Right lobe of liver (tissue), 6 donors: ENCODE data around the gene TTC5. TPM values are rescaled to one million over a fixed set of nuclear protein-coding genes. Genes with fewer than 3 reads are reported as not detected.
A peak's percentile ranks its signal among the peaks of the same experiment; 100 is the strongest.

Experiments used
- ATAC-seq, 4 donors: fragments of 200-7000 bp; cut with Tn5 transposase; one replicate each; pipeline ENCODE4 v1.9.1; 2020; ENCODE audit warnings: mild to moderate bottlenecking in 4 of 4, moderate library complexity in 4 of 4
- DNase-seq, 3 donors: peaks; one replicate each; pipeline ENCODE4 v3.0.0-alpha.2; 2020
- H3K27ac ChIP-seq, 3 donors: fragments of 200-600 bp; one replicate each; pipeline ENCODE4 v1.8.0; 2022
- H3K27me3 ChIP-seq, 2 donors: fragments of 200-600 bp; one replicate each; pipeline ENCODE4 v1.8.0; 2022
- H3K36me3 ChIP-seq, 4 donors: fragments of 200-600 bp; sonication (generic) in 1 of 4; one replicate each; pipeline versions ENCODE4 v1.5.1 to v1.8.0; 2017 to 2022; ENCODE audit warnings: control low read depth in 1 of 4
- H3K4me1 ChIP-seq, 4 donors: fragments of 200-600 bp; sonication (generic) in 1 of 4; one replicate each; pipeline versions ENCODE4 v1.5.1 to v1.8.0; 2017 to 2022; ENCODE audit warnings: control low read depth in 1 of 4
- H3K4me3 ChIP-seq, 3 donors: fragments of 200-600 bp; one replicate each; pipeline ENCODE4 v1.8.0; 2022
- H3K9me3 ChIP-seq, 4 donors: fragments of 200-600 bp; sonication (generic) in 1 of 4; one replicate each; pipeline versions ENCODE4 v1.5.1 to v1.8.0; 2017 to 2022; ENCODE audit warnings: control low read depth in 1 of 4
- POLR2A ChIP-seq: fragments of 450-650 bp; IDR thresholded peaks from one replicate; pipeline ENCODE4 v1.6.1; 2017; ENCODE audit warnings: antibody characterized with exemption, mild to moderate bottlenecking
- WGBS: methylation state at CpG from one replicate; pipeline ENCODE4 v1.1.6; 2018; ENCODE audit warnings: low coverage, low lambda C conversion rate; ENCODE audit not compliant: insufficient coverage; ENCODE audit errors: missing lambda C conversion rate; 5-methylcytosine and 5-hydroxymethylcytosine counted together
- intact Hi-C, 2 donors: fragments of 100-400 bp; cut with DNase I; formaldehyde crosslinking; loops; one replicate each; pipeline versions ENCODE4 v1.11.2 to v1.14.1; 2022
- total RNA-seq, 6 experiments: library from RNA; depleted of rRNA in 2 of 6; stranded (reverse); fragments of >200 nt in 2 of 6; fragmentation: NEBNext Ultra II Directional in 3 of 6; extraction: Animal tissue kit (Norgen Biotek cat#: 25700) in 3 of 6; gene quantifications; one replicate each; pipeline versions ENCODE4 v1.1.0 to v1.2.4, GENCODE V29; 2016 to 2023
- TF ChIP-seq, protein P1 (sequence below), 4 donors: fragments of 200-600 bp in 3 of 4; fragments of 450-650 bp in 1 of 4; IDR thresholded peaks; one replicate each; pipeline versions ENCODE4 v1.5.1 to v1.8.0; 2016 to 2022; ENCODE audit warnings: antibody characterized with exemption in 4 of 4, mild to moderate bottlenecking in 2 of 4
- donor health status: DM: no; HTN: yes; CAD: no.
- donor health status: DM: no; HTN: no; CAD: no.
- donor health status: DM: no; HTN: no; CAD: no.
- donor health status: DM: no; HTN: yes; CAD: no.
- donor health status: DM: no; HTN: yes; CAD: no.

Gene TTC5
- total RNA-seq, 6 experiments from 2014 or later = 3.1 to 5.1 (median 4.2) TPM

DNA sequence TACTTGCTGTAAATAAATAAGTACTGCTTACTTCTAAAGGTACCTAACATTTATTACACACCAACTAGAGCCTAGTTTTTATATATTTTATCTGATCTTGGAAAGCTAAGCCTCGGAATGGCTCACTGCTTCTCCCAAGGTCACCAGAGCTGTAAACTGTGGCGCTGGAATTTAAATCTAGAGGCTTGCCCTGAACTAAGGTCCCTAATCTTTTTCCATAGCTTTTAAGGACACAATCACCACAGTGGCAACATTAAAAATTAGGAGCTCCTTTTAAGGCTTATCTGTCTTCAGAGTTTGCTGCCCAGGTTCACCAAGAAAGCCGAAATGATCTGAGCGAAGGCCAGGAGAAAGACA lies 26.7 kb upstream of the TTC5 start:
- H3K4me3 ChIP-seq = peak overlapping the region; percentile 49 to 75 (median 67)
- H3K27me3 ChIP-seq = no peaks in the 10 kb centered on the region
- H3K36me3 ChIP-seq = peaks cover 0 to 14% (median 0%) of the 10 kb centered on the region in 4 donors
- 0% methylated on average over 4 of the region's 4 CpGs for WGBS
- no peaks in the 10 kb centered on the region for H3K9me3 ChIP-seq
- H3K27ac ChIP-seq = peak overlapping the region; percentile 63 to 94 (median 93)
- peaks cover 0 to 49% (median 11%) of the 10 kb centered on the region in 4 donors for H3K4me1 ChIP-seq
- no peak for DNase-seq
- peak; percentile 27 to 41 (median 36) for ATAC-seq
- no peak for TF ChIP-seq POLR2A
- TF ChIP-seq, protein P1, sequence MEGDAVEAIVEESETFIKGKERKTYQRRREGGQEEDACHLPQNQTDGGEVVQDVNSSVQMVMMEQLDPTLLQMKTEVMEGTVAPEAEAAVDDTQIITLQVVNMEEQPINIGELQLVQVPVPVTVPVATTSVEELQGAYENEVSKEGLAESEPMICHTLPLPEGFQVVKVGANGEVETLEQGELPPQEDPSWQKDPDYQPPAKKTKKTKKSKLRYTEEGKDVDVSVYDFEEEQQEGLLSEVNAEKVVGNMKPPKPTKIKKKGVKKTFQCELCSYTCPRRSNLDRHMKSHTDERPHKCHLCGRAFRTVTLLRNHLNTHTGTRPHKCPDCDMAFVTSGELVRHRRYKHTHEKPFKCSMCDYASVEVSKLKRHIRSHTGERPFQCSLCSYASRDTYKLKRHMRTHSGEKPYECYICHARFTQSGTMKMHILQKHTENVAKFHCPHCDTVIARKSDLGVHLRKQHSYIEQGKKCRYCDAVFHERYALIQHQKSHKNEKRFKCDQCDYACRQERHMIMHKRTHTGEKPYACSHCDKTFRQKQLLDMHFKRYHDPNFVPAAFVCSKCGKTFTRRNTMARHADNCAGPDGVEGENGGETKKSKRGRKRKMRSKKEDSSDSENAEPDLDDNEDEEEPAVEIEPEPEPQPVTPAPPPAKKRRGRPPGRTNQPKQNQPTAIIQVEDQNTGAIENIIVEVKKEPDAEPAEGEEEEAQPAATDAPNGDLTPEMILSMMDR (IDR thresholded peaks at IDR 0.05) = no peak
- intact Hi-C loops = no loop called here

DNA sequence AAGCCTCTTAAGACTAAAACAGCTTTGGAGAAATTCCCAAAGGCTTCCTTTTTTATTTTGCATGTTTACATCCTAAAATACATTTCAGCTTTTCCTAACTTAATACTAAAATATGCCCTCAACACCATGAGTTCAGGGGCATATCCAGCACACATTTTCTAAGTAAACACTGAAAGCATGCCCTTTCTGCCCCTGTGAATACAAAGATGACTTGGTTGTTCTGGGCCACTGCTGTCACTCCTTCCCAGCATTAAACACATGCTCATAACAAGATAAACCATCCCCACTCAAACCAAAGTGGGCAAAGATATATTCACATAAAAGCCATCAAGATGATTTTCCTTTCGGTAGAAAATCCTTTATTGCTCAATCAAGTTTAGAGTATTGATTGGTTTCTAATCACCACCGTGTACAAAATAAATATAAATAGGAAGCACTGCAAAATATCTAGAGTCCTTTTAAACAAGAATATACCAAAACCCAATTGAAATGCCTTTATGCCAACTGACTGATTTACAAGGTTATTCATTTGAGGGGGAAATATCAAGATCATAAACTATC lies 25.4 kb upstream of the TTC5 start:
- Histone ChIP-seq H3K4me3 (peak overlapping the region in 2 of 3 donors; percentile 67 to 75), H3K27ac (peak overlapping the region in 2 of 3 donors; percentile 2 to 94), H3K36me3 (peaks cover 0 to 21% (median 2%) of the 10 kb centered on the region in 4 donors), H3K27me3 (no peaks in the 10 kb centered on the region), H3K4me1 (peaks cover 0 to 57% (median 14%) of the 10 kb centered on the region in 4 donors), H3K9me3 (no peaks in the 10 kb centered on the region)
- DNase-seq = no peak
- WGBS = 19% methylated on average over 2 of the region's 2 CpGs
- ATAC-seq = peak in 1 of 4 donors; percentile 14
- intact Hi-C loops = no loop called here
- TF ChIP-seq, protein P1 (IDR thresholded peaks at IDR 0.05) = no peak
- no peak for TF ChIP-seq POLR2A

DNA sequence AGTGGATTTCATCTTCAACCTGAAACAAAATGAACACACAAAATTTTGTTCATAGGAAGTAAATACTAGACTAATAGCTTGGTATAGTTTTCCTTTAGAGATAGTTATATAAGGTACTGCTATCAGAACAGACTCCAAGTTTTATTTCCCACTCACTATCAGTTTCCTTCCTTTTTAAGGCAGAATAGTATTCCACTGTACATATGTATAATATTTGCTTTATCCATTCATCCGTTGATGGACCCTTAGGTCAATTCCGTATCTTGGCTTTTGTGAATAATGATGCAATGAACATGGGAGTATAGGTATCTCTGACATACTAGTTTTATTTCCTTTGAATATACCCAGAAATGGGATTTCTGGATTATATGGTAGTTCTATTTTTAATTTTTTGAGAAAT lies 23.6 kb upstream of the TTC5 start:
- DNase-seq (no peak), ATAC-seq (no peak)
- intact Hi-C loops = loop anchor here in 1 of 2 donors (10.0 kb wide), 2 partner anchors 275 to 355 kb away; partner anchors contain the start of genes ANG and RNASE4
- Histone ChIP-seq H3K27ac (peak overlapping the region in 2 of 3 donors; percentile 19 to 94), H3K4me3 (peak overlapping the region in 1 of 3 donors; percentile 67), H3K9me3 (no peaks in the 10 kb centered on the region), H3K27me3 (no peaks in the 10 kb centered on the region), H3K4me1 (peaks cover 0 to 52% (median 14%) of the 10 kb centered on the region in 4 donors), H3K36me3 (peaks cover 0 to 39% (median 11%) of the 10 kb centered on the region in 4 donors)
- no peak for TF ChIP-seq POLR2A
- TF ChIP-seq, protein P1 (IDR thresholded peaks at IDR 0.05) = no peak
- WGBS = 4% methylated on average over 2 of the region's 2 CpGs

DNA sequence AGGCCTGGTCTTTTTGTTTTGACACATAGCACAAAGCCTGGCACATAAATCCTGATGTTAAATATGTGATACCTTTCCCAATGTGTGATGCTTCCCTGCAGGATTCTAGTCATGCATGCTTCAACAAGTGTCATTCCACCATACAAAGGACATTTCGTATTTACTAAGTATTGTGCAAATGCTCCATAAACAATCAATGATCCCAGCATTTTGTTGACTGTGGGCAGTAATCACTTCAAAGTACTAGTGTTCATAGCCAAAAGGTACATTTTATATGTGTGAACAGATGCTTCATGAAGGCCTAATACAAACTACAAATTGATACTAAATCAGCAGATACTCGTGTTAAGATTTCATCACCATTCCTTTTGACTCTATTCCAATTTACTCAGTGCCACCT lies 23.0 kb upstream of the TTC5 start:
- Histone ChIP-seq H3K36me3 (peaks cover 0 to 44% (median 12%) of the 10 kb centered on the region in 4 donors), H3K27me3 (no peaks in the 10 kb centered on the region), H3K4me1 (peaks cover 0 to 46% (median 14%) of the 10 kb centered on the region in 4 donors), H3K27ac (peak overlapping the region in 2 of 3 donors; percentile 19 to 94), H3K4me3 (no peak overlapping the region), H3K9me3 (no peaks in the 10 kb centered on the region)
- 14% methylated on average over 2 of the region's 2 CpGs for WGBS
- TF ChIP-seq, protein P1 (IDR thresholded peaks at IDR 0.05) = no peak
- TF ChIP-seq POLR2A = no peak
- DNase-seq = no peak
- peak; percentile 3 to 29 (median 6) for ATAC-seq
- intact Hi-C loops = loop anchor here in 1 of 2 donors (10.0 kb wide), 2 partner anchors 276 to 356 kb away; partner anchors contain the start of genes ANG and RNASE4
